ENCODE data around the gene GOT1.

Gene GOT1

GRCh38 chr10:99353182-99353581 lies 77.2 kb downstream of the GOT1 start:
- DNase-seq: no peak

- DNase-seq: no peak
Observed at GRCh38 chr10:99347672-99348071, 82.8 kb downstream of the GOT1 start.
